ENCODE measurements around the gene FNTB. TPM values are rescaled to one million over a fixed set of nuclear protein-coding genes. Genes with fewer than 3 reads are reported as not detected.

Gene FNTB
- total and polyA plus RNA-seq, 3 donors from 2014 or later: 43.2 to 68.1 (median 52.5) TPM

DNA sequence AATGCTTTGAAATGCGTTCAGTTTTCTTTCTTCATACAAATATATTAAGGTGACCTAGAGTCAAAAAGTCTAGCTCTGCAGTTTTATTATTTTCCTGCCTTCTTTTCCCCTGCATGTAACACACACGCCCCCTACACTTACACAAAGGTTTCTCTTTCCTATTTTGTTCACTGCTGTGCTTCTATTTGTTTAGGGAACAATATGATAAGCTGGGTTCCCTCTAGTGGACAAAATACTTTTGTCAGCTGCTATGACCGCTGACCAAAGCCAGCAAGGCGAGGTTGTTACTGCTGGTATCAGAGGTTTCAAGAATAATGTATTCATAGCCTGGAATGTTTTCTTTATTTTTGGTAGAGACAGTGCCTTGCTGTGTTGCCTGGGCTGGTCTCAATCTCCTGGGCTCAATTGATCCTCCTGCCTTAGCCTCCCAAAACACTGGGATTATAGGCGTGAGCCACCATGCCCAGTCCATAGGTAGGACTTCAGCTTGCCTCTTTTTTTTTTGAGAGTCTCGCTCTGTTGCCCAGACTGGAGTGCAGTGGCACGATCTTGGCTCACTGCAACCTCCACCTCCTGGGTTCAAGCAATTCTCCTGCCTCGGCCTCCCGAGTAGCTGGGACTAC lies 33.4 kb downstream of the FNTB start:
- peak; percentile 67 for DNase-seq
- H3K4me3 ChIP-seq: no peak overlapping the region
- H3K27ac ChIP-seq: no peak overlapping the region
- no peaks in the 10 kb centered on the region for H3K9me3 ChIP-seq
- TF ChIP-seq POLR2A (IDR thresholded peaks at IDR 0.05): no peak
- TF ChIP-seq, protein P1, sequence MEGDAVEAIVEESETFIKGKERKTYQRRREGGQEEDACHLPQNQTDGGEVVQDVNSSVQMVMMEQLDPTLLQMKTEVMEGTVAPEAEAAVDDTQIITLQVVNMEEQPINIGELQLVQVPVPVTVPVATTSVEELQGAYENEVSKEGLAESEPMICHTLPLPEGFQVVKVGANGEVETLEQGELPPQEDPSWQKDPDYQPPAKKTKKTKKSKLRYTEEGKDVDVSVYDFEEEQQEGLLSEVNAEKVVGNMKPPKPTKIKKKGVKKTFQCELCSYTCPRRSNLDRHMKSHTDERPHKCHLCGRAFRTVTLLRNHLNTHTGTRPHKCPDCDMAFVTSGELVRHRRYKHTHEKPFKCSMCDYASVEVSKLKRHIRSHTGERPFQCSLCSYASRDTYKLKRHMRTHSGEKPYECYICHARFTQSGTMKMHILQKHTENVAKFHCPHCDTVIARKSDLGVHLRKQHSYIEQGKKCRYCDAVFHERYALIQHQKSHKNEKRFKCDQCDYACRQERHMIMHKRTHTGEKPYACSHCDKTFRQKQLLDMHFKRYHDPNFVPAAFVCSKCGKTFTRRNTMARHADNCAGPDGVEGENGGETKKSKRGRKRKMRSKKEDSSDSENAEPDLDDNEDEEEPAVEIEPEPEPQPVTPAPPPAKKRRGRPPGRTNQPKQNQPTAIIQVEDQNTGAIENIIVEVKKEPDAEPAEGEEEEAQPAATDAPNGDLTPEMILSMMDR (IDR thresholded peaks at IDR 0.05): peak; percentile 73 to 90 (median 79)
- no peaks in the 10 kb centered on the region for H3K27me3 ChIP-seq
- intact Hi-C loops (cut with DNase I; ENCODE audit: low total_unique reads): no loop called here
- H3K4me1 ChIP-seq: peaks cover 20% of the 10 kb centered on the region
- 61 to 70% methylated on average over 9 of the region's 9 CpGs for WGBS, 2 donors
- no peaks in the 10 kb centered on the region for H3K36me3 ChIP-seq (ENCODE audit: low read depth, missing control alignments)

DNA sequence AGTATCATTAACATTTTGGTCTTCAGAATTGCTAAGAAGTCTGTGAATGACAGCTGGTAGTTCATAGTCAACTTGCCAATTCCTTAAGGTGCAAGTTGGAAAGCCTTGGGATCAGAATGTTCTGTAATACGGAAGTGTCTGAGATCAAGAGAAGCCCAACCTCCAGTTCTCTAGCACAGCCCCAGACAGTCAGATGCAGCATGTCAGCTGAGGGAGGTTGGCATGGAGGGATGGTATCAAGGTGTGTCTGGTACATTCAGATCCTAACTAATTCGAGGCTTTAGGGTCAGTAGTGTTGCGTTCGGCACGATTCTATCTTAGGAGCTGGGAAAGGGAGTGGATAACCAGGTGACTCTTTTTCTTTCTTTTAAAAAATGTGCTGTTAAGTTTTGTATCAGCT lies 38.3 kb downstream of the FNTB start:
- Histone ChIP-seq H3K9me3 (no peaks in the 10 kb centered on the region), H3K4me1 (peaks cover 8% of the 10 kb centered on the region), H3K4me3 (no peak overlapping the region), H3K27me3 (no peaks in the 10 kb centered on the region), H3K27ac (no peak overlapping the region), H3K36me3 (ENCODE audit: low read depth, missing control alignments) (no peaks in the 10 kb centered on the region)
- TF ChIP-seq, protein P1 (IDR thresholded peaks at IDR 0.05): no peak
- no peak for TF ChIP-seq POLR2A (IDR thresholded peaks at IDR 0.05)
- WGBS, 2 donors: 40 to 66% methylated on average over 5 of the region's 5 CpGs
- no peak for DNase-seq
- intact Hi-C loops (cut with DNase I; ENCODE audit: low total_unique reads): no loop called here

DNA sequence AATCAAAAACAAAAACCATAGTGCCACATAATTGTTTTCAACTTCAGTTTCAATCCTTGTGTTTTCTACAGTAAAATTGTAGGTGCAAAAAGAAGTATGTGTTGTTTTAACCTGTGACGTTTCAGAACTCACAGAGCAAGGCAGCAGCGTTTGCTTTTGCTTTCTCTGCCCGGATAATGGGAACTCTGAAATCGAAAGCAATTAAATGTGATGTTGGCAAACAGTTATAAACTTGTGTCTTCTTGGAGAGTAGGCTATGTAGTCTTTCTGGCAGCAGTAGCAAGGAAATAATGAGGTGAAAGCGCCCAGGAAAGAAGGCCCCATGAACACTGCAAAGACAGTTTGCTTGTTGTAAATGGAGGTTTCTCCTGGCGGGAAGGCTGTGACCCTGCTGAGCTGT lies 39.1 kb downstream of the FNTB start:
- DNase-seq: no peak
- intact Hi-C loops (cut with DNase I; ENCODE audit: low total_unique reads): no loop called here
- 53 to 68% methylated on average over 6 of the region's 6 CpGs for WGBS, 2 donors
- Histone ChIP-seq H3K27ac (peak overlapping the region in 1 of 2 donors; percentile 23), H3K4me1 (peaks cover 3% of the 10 kb centered on the region), H3K4me3 (no peak overlapping the region), H3K9me3 (no peaks in the 10 kb centered on the region), H3K27me3 (no peaks in the 10 kb centered on the region), H3K36me3 (ENCODE audit: low read depth, missing control alignments) (no peaks in the 10 kb centered on the region)
- TF ChIP-seq, protein P1 (IDR thresholded peaks at IDR 0.05): no peak
- no peak for TF ChIP-seq POLR2A (IDR thresholded peaks at IDR 0.05)

DNA sequence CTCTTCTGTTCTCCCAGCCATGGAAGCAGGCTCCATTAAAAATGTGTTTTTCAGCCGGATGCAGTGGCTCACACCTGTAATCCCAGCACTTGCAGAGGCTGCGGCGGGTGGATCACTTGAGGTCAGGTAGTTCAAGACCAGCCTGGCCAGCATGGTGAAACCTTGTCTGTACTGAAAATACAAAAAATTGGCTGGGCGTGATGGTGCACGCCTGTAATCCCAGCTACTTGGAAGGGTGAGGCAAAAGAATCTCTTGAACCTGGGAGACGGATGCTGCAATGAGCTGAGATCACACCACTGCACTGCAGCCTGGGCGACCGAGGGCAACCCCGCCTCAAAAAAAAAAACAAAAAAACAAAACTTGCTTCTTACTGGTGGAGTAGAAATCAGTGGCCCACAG lies 39.8 kb downstream of the FNTB start:
- H3K36me3 ChIP-seq (ENCODE audit: low read depth, missing control alignments): no peaks in the 10 kb centered on the region
- no peak overlapping the region for H3K4me3 ChIP-seq
- H3K27ac ChIP-seq: no peak overlapping the region
- no peak for DNase-seq
- intact Hi-C loops (cut with DNase I; ENCODE audit: low total_unique reads): no loop called here
- H3K27me3 ChIP-seq: no peaks in the 10 kb centered on the region
- H3K4me1 ChIP-seq: peaks cover 3% of the 10 kb centered on the region
- TF ChIP-seq, protein P1 (IDR thresholded peaks at IDR 0.05): no peak
- TF ChIP-seq POLR2A (IDR thresholded peaks at IDR 0.05): no peak
- H3K9me3 ChIP-seq: no peaks in the 10 kb centered on the region
- 91 to 95% methylated on average over 9 of the region's 9 CpGs for WGBS, 2 donors
